Kidney (tissue), 14 donors: ENCODE measurements around the gene IGF2BP1. TPM values are rescaled to one million over a fixed set of nuclear protein-coding genes. Genes with fewer than 3 reads are reported as not detected.

Source experiments
- DNase-seq, 5 donors: peaks; one replicate each; pipeline ENCODE4 v3.0.0-alpha.2; 2013 to 2020
- FAIRE-seq: peaks from 2 replicates; lab custom pipeline; 2012; peaks lifted over from hg19 to GRCh38; lab: Jason Lieb, UNC
- H3K27ac ChIP-seq, 2 donors: one replicate each; pipeline ENCODE4 v1.7.0; 2013; ENCODE audit warnings: low read depth in 2 of 2, low read length in 2 of 2, inconsistent platforms in 1 of 2
- H3K27me3 ChIP-seq: one replicate; pipeline ENCODE4 v1.7.1; 2013; ENCODE audit warnings: low read length, inconsistent platforms; ENCODE audit not compliant: control insufficient read depth, insufficient read depth
- H3K36me3 ChIP-seq, 3 donors: one replicate each; pipeline versions ENCODE4 v1.7.0 to v1.7.1; 2013; ENCODE audit warnings: low read length in 3 of 3, control low read depth in 1 of 3, inconsistent platforms in 1 of 3; ENCODE audit not compliant: insufficient read depth in 3 of 3, control insufficient read depth in 2 of 3
- H3K4me1 ChIP-seq, 3 donors: one replicate each; pipeline versions ENCODE4 v1.7.0 to v1.7.1; 2013; ENCODE audit warnings: low read length in 3 of 3, inconsistent platforms in 1 of 3, low read depth in 1 of 3; ENCODE audit not compliant: control insufficient read depth in 2 of 3, insufficient read depth in 2 of 3
- H3K4me3 ChIP-seq, 3 donors: one replicate each; pipeline versions ENCODE4 v1.7.0 to v1.8.1; 2013; ENCODE audit warnings: low read length in 3 of 3, control low read depth in 1 of 3, inconsistent platforms in 1 of 3
- H3K9ac ChIP-seq, 3 donors: one replicate each; pipeline versions ENCODE4 v1.7.0 to v1.7.1; 2013; ENCODE audit warnings: low read length in 3 of 3, control low read depth in 1 of 3, inconsistent platforms in 1 of 3
- H3K9me3 ChIP-seq, 3 donors: one replicate each; pipeline versions ENCODE4 v1.7.0 to v1.7.1; 2013; ENCODE audit warnings: low read length in 3 of 3, control low read depth in 1 of 3, inconsistent platforms in 1 of 3; ENCODE audit not compliant: control insufficient read depth in 2 of 3, insufficient read depth in 1 of 3
- CTCF ChIP-seq: IDR thresholded peaks from 3 replicates; pipeline ENCODE4 v1.5.1; 2012; ENCODE audit warnings: mild to moderate bottlenecking, moderate library complexity, borderline replicate concordance; ENCODE audit not compliant: insufficient read depth; ENCODE audit errors: extremely low read depth
- intact Hi-C: fragments of 100-400 bp; cut with DNase I; formaldehyde crosslinking; loops from one replicate; pipeline ENCODE4 v1.11.1; 2022
- polyA plus RNA-seq: library from polyadenylated mRNA; stranded (reverse); fragments of 350-450 nt; fragmentation: Illumina TruSeq; extraction: RNeasy Lipid Tissue Mini Kit (QIAGEN cat#74804); gene quantifications from one replicate; pipeline ENCODE4 v1.2.3, GENCODE V29; 2014; ENCODE audit warnings: low read depth, low replicate concordance; ENCODE audit not compliant: insufficient read depth
- total RNA-seq: library from RNA; stranded (reverse); fragmentation: NEBNext Ultra II Directional; extraction: Animal tissue kit (Norgen Biotek cat#: 25700); gene quantifications from one replicate; pipeline ENCODE4 v1.2.1, GENCODE V29; 2021
- donor health status: control.
- donor health status: control.
- donor health status: control.
- donor health status: control.
- donor health status: control.
- donor health status: DM: yes; HTN: yes; CAD: no.
- donor health status: Normal renal cell carcinoma (clear cell type).

The IGF2BP1 gene
- total and polyA plus RNA-seq, 2 donors from 2014 or later = 1.3 to 1.5 TPM

DNA sequence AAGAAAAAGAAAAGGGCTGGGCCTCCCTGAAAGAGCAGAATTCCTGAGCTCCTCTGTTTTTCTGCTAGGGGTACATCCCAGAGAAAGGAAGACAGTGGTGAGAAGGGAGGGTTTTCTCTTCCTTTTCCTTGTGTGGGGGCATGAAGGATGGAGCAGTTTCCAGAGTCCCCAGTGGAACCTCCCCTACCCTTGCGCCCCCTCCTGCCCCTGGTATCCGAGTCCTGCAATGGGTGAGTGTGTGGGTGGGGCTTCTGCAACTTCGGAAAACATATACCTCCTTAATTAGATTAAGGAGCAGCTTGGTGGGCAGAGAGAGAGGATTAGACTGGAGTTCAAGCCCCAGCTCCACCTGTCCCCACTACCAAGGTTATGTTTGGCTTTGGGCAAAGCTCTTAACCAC is 23.4 kb upstream of the IGF2BP1 start:
- TF ChIP-seq CTCF = no peak
- H3K4me3 ChIP-seq = no peak overlapping the region
- no peaks in the 10 kb centered on the region for H3K4me1 ChIP-seq
- no peaks in the 10 kb centered on the region for H3K9me3 ChIP-seq
- no peaks in the 10 kb centered on the region for H3K36me3 ChIP-seq
- intact Hi-C loops = no loop called here
- no peak for FAIRE-seq
- no peaks in the 10 kb centered on the region for H3K27me3 ChIP-seq
- DNase-seq = no peak
- no peak overlapping the region for H3K9ac ChIP-seq
- no peak overlapping the region for H3K27ac ChIP-seq

- FAIRE-seq (no peak), DNase-seq (no peak)
- no peaks in the 10 kb centered on the region for H3K4me1 ChIP-seq
- intact Hi-C loops = no loop called here
- H3K36me3 ChIP-seq = no peaks in the 10 kb centered on the region
- H3K9ac ChIP-seq = no peak overlapping the region
- no peak overlapping the region for H3K27ac ChIP-seq
- no peaks in the 10 kb centered on the region for H3K27me3 ChIP-seq
- no peaks in the 10 kb centered on the region for H3K9me3 ChIP-seq
- TF ChIP-seq CTCF = no peak
- H3K4me3 ChIP-seq = no peak overlapping the region
These were observed 15.2 kb upstream of the IGF2BP1 start for GRCh38 chr17:48981927-48982539.

- no peak overlapping the region for H3K27ac ChIP-seq
- H3K4me3 ChIP-seq = no peak overlapping the region
- H3K36me3 ChIP-seq = no peaks in the 10 kb centered on the region
- intact Hi-C loops = no loop called here
- no peak for DNase-seq
- H3K27me3 ChIP-seq = peaks cover 7% of the 10 kb centered on the region
- no peak for TF ChIP-seq CTCF
- H3K9ac ChIP-seq = no peak overlapping the region
- H3K4me1 ChIP-seq = no peaks in the 10 kb centered on the region
- H3K9me3 ChIP-seq = no peaks in the 10 kb centered on the region
- FAIRE-seq = no peak
These were observed 11.5 kb upstream of the IGF2BP1 start for GRCh38 chr17:48985436-48986245.
